Neutrophil (primary cell): ENCODE data around the gene TTK.

Experiments used
- H3K27ac ChIP-seq: fragments of 200-600 bp; sonication (generic); 2 replicates; pipeline ENCODE4 v1.5.1; 2016; ENCODE audit warnings: mild to moderate bottlenecking, moderate library complexity
- H3K27me3 ChIP-seq: fragments of 200-600 bp; sonication (generic); 2 replicates; pipeline ENCODE4 v1.6.0; 2016; ENCODE audit warnings: mild to moderate bottlenecking
- H3K36me3 ChIP-seq: fragments of 200-600 bp; sonication (generic); 2 replicates; pipeline ENCODE4 v1.5.1; 2017
- H3K4me1 ChIP-seq, 2 experiments: fragments of 200-600 bp in 1 of 2; sonication (generic) in 1 of 2; 1 replicate in 1 of 2; 2 replicates in 1 of 2; pipeline versions ENCODE4 v1.5.1 to v1.6.1; 2013 to 2016; ENCODE audit warnings: low read depth in 1 of 2, low read length in 1 of 2, mild to moderate bottlenecking in 1 of 2, moderate library complexity in 1 of 2; ENCODE audit not compliant: control insufficient read depth in 1 of 2, insufficient read depth in 1 of 2
- H3K4me3 ChIP-seq, 2 experiments: fragments of 200-600 bp in 1 of 2; sonication (generic) in 1 of 2; 1 replicate in 1 of 2; 2 replicates in 1 of 2; pipeline ENCODE4 v1.5.1; 2013 to 2016; ENCODE audit warnings: low read depth in 1 of 2, low read length in 1 of 2, mild to moderate bottlenecking in 1 of 2, moderate library complexity in 1 of 2
- H3K9me3 ChIP-seq: fragments of 200-600 bp; sonication (generic); 2 replicates; pipeline ENCODE4 v1.5.1; 2016
- TF ChIP-seq, protein P1 (sequence below): fragments of 200-600 bp; sonication (generic); IDR thresholded peaks from 2 replicates; pipeline ENCODE4 v1.5.1; 2016; ENCODE audit warnings: antibody characterized with exemption

TTK gene

DNA sequence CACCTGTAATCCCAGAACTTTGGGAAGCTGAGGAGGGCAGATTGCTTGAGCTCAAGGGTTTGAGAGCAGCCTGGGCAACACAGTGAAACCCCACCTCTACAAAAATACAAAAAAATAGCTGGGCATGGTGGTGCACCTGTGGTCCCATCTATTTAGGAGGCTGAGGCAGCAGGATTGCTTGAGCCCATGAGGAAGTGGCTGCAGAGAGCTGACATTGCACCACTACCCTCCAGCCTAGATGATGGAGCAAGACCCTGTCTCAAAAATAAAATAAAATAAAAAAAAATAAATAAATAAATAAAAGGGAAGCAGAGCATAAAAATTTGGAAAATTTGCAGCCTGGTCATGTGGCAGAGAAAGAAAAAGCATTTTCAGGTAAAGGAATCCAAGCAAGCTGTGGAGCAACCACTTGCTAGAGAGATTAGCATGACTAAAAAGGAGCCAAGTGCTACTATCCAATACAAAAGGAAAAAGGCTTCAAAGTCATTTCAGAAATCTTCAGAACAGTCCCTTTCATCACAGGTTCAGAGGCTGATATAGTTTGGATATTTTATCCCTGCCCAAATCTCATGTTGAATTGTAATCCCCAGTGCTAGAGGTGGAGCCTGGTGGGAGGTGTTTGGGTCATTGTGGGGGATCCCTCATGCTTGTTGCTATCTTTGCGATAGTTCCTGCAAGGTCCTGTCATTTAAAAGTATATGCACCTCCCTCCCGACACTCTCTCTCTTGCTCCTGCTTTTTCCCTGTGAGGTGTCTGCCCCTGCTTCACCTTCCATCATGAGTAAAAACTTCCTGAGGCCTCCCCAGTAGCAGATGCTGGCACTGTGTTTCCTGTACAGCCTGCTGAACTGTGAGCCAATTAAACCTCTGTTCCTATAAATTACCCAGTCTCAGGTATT, 11.2 kb upstream of the TTK start:
- Histone ChIP-seq H3K4me1 (peaks cover 12 to 14% of the 10 kb centered on the region in 2 experiments), H3K27me3 (no peaks in the 10 kb centered on the region), H3K27ac (no peak overlapping the region), H3K9me3 (no peaks in the 10 kb centered on the region), H3K4me3 (no peak overlapping the region), H3K36me3 (no peaks in the 10 kb centered on the region)
- TF ChIP-seq, protein P1, sequence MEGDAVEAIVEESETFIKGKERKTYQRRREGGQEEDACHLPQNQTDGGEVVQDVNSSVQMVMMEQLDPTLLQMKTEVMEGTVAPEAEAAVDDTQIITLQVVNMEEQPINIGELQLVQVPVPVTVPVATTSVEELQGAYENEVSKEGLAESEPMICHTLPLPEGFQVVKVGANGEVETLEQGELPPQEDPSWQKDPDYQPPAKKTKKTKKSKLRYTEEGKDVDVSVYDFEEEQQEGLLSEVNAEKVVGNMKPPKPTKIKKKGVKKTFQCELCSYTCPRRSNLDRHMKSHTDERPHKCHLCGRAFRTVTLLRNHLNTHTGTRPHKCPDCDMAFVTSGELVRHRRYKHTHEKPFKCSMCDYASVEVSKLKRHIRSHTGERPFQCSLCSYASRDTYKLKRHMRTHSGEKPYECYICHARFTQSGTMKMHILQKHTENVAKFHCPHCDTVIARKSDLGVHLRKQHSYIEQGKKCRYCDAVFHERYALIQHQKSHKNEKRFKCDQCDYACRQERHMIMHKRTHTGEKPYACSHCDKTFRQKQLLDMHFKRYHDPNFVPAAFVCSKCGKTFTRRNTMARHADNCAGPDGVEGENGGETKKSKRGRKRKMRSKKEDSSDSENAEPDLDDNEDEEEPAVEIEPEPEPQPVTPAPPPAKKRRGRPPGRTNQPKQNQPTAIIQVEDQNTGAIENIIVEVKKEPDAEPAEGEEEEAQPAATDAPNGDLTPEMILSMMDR: no peak

DNA sequence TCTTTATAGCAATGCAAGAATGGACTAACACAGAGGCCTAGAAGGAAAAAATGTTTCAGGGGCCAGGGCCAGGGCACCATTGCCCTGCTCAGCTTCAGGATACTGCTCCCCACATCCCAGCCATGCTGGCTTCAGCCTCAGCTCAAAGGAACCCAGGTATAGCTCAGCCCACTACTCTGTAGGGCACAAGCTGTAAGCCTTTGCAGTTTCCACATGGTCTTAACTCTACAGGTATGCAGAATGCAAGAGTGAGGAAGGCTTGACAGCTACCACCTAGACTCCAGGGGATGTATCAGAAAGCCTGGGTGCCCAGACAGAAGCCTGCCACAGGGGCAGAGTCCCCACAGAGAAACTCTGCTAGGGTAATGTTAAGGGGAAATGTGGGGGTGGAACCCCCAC, 10.5 kb upstream of the TTK start:
- Histone ChIP-seq H3K4me3 (no peak overlapping the region), H3K27me3 (no peaks in the 10 kb centered on the region)

DNA sequence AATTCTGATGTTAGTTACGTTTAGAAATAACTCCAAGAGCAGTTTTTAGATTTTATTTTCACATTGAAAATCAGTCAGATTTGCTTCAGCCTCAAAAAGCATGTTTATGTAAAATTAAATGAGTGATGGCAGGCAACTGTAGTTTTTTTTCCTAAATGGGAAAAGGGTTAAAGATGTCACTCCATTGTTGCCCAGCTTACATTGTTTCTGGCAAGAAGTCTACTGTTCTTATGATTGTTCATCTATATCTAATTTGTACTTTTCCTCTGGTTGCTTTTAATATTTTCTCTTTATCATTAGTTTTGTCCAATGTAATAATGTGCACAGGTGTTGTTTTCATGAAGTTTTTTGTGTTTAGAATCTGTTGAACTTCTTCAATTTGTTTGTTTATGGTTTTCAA, 6.7 kb upstream of the TTK start:
- TF ChIP-seq, protein P1: no peak
- peaks cover 10 to 11% of the 10 kb centered on the region in 2 experiments for H3K4me1 ChIP-seq
- no peaks in the 10 kb centered on the region for H3K9me3 ChIP-seq
- no peaks in the 10 kb centered on the region for H3K36me3 ChIP-seq
- H3K4me3 ChIP-seq: no peak overlapping the region
- no peaks in the 10 kb centered on the region for H3K27me3 ChIP-seq
- no peak overlapping the region for H3K27ac ChIP-seq

More for the DNA sequence above, 10.5 kb upstream of the TTK start:
- Histone ChIP-seq H3K4me1 (peaks cover 12 to 14% of the 10 kb centered on the region in 2 experiments), H3K9me3 (no peaks in the 10 kb centered on the region), H3K36me3 (no peaks in the 10 kb centered on the region), H3K27ac (no peak overlapping the region)
- TF ChIP-seq, protein P1: no peak

DNA sequence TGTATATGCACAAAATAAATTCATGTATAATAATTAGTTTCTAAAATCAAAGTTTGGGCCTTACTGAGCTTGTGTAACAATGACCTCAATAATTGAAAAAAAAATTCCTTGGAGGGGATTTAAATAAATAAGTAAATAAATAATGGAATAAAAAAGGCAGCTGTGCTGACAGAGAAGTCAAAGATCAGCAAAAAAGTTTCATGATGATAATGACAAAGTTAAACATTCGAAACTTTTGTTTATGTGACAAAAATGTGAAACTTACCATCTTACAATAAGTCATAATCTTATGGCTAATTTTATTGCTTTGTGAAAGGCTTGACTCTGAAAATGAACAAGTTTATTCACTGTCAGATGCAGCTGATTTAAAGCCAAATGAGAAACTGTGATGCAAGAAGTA, 3.1 kb upstream of the TTK start:
- TF ChIP-seq, protein P1: no peak
- H3K9me3 ChIP-seq: no peaks in the 10 kb centered on the region
- H3K27ac ChIP-seq: no peak overlapping the region
- no peaks in the 10 kb centered on the region for H3K36me3 ChIP-seq
- no peak overlapping the region for H3K4me3 ChIP-seq
- no peaks in the 10 kb centered on the region for H3K27me3 ChIP-seq
- H3K4me1 ChIP-seq: peaks cover 17 to 18% of the 10 kb centered on the region in 2 experiments

DNA sequence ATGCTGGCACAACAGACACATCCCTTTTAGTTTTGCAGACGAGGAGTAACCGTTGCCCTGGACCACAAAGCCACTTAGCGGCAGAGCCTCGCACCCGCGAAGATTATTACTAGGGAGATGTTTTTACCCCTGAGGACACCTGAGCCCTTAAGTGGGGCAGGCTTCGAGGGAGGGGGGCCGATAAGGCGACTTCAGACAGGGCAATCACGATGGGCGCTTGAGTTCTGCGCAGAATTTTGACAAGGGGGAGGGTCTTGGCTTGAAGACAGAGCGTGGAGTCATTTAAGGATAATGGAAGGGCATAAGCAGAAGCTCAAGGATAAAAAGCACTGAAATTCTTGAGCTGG, 650 bp upstream of the TTK start:
- H3K27ac ChIP-seq: peak overlapping the region; percentile 83
- peaks cover 17 to 18% of the 10 kb centered on the region in 2 experiments for H3K4me1 ChIP-seq
- H3K36me3 ChIP-seq: peaks cover 5% of the 10 kb centered on the region
- H3K4me3 ChIP-seq: peak overlapping the region; percentile 82 to 83
- H3K27me3 ChIP-seq: no peaks in the 10 kb centered on the region
- TF ChIP-seq, protein P1: no peak
- H3K9me3 ChIP-seq: no peaks in the 10 kb centered on the region
